Endothelial cell of umbilical vein (primary cell): ENCODE data around the gene GLI3. TPM values are rescaled to one million over a fixed set of nuclear protein-coding genes. Genes with fewer than 3 reads are reported as not detected.

Experiments used
- BruUV-seq: library from RNA; stranded (reverse); fragments of 400-500 nt; replicated peaks from 2 replicates; lab custom pipeline; 2021; lab: Mats Ljungman, UMichigan
- CTCF ChIA-PET: fragments of 300-600, 350-600 bp; sonication (Branson Sonifier 250); formaldehyde crosslinking; loops from one replicate; lab custom pipeline; 2021; ENCODE audit warnings: antibody characterized with exemption, inconsistent platforms; lab: Charles Lee
- POLR2A ChIA-PET: fragments of 300-600, 350-600 bp; sonication (Branson Sonifier 250); formaldehyde crosslinking; loops from one replicate; lab custom pipeline; 2021; ENCODE audit warnings: antibody characterized with exemption, inconsistent platforms; lab: Charles Lee
- DNase-seq: peaks from one replicate; pipeline ENCODE4 v3.0.0-alpha.2; 2011; ENCODE audit warnings: low read depth, low spot score
- FAIRE-seq: peaks from 2 replicates; lab custom pipeline; 2011; peaks lifted over from hg19 to GRCh38; lab: Jason Lieb, UNC
- H2AFZ ChIP-seq: 2 replicates; pipeline ENCODE4 v1.6.0; 2012; ENCODE audit warnings: low read depth, low read length, control low read depth, inconsistent platforms
- H3K27ac ChIP-seq: 2 replicates; pipeline ENCODE4 v1.5.1; 2011; ENCODE audit warnings: low read depth, mild to moderate bottlenecking, control low read depth, low read length, moderate library complexity; ENCODE audit not compliant: insufficient read depth
- H3K27me3 ChIP-seq, 2 experiments: 2 replicates each; pipeline versions ENCODE4 v1.6.0 to v1.6.1; 2011; ENCODE audit warnings: low read length in 2 of 2, mixed read lengths in 1 of 2; ENCODE audit not compliant: control insufficient read depth in 2 of 2, insufficient read depth in 2 of 2
- H3K36me3 ChIP-seq, 2 experiments: 2 replicates in 1 of 2; 3 replicates in 1 of 2; pipeline ENCODE4 v1.5.1; 2011; ENCODE audit warnings: low read length in 2 of 2, mild to moderate bottlenecking in 1 of 2, moderate library complexity in 1 of 2; ENCODE audit not compliant: control insufficient read depth in 2 of 2, insufficient read depth in 2 of 2; ENCODE audit errors: extremely low read depth in 1 of 2
- H3K4me1 ChIP-seq: 3 replicates; pipeline ENCODE4 v1.5.1; 2011; ENCODE audit warnings: mild to moderate bottlenecking, low read length; ENCODE audit not compliant: control insufficient read depth, insufficient read depth; ENCODE audit errors: extremely low read depth
- H3K4me2 ChIP-seq: 2 replicates; pipeline ENCODE4 v1.6.1; 2011; ENCODE audit warnings: low read length, control low read depth, mixed read lengths; ENCODE audit not compliant: insufficient read depth
- H3K4me3 ChIP-seq, 3 experiments: fragments of 200-600 bp in 1 of 3; sonication (generic), shearing (Covaris generic) in 1 of 3; replicated peaks in 1 of 3; 2 replicates each; pipeline ENCODE4 v1.5.1; 2011 to 2016; ENCODE audit warnings: control low read depth in 3 of 3, low read length in 3 of 3, mild to moderate bottlenecking in 2 of 3, inconsistent platforms in 1 of 3, low read depth in 1 of 3, moderate library complexity in 1 of 3; ENCODE audit not compliant: insufficient read depth in 1 of 3
- H3K79me2 ChIP-seq: 2 replicates; pipeline ENCODE4 v1.6.0; 2012; ENCODE audit warnings: low read length, inconsistent platforms; ENCODE audit not compliant: control insufficient read depth, insufficient read depth
- H3K9ac ChIP-seq: replicated peaks from 2 replicates; pipeline ENCODE3; 2011; ENCODE audit warnings: low read length, control low read depth; ENCODE audit not compliant: insufficient read depth; ENCODE audit errors: extremely low read depth
- H3K9me1 ChIP-seq: replicated peaks from 3 replicates; pipeline ENCODE4 v1.6.0; 2011; ENCODE audit warnings: mild to moderate bottlenecking, low read length; ENCODE audit not compliant: control insufficient read depth, insufficient read depth; ENCODE audit errors: extremely low read depth
- H3K9me3 ChIP-seq: replicated peaks from 2 replicates; pipeline ENCODE4 v1.5.1; 2012; ENCODE audit warnings: low read length, inconsistent platforms; ENCODE audit not compliant: control insufficient read depth, insufficient read depth
- H4K20me1 ChIP-seq: replicated peaks from 2 replicates; pipeline ENCODE3; 2011; ENCODE audit warnings: mild to moderate bottlenecking, low read length; ENCODE audit not compliant: control insufficient read depth, insufficient read depth; ENCODE audit errors: extremely low read depth
- EZH2 ChIP-seq: IDR thresholded peaks from 2 replicates; pipeline ENCODE4 v1.6.1; 2012; ENCODE audit warnings: borderline replicate concordance, low read depth, mild to moderate bottlenecking, moderate library complexity, low read length, inconsistent platforms; ENCODE audit not compliant: severe bottlenecking
- FOS ChIP-seq: IDR thresholded peaks from 2 replicates; pipeline ENCODE4 v1.6.1; 2011; ENCODE audit warnings: mild to moderate bottlenecking, low read length, moderate library complexity, borderline replicate concordance; ENCODE audit not compliant: insufficient read depth
- GATA2 ChIP-seq: IDR thresholded peaks from 2 replicates; pipeline ENCODE4 v1.7.0; 2011; ENCODE audit warnings: low read depth, mild to moderate bottlenecking, moderate library complexity, mixed read lengths, low read length; ENCODE audit not compliant: insufficient read length, insufficient read depth
- JUN ChIP-seq: IDR thresholded peaks from 2 replicates; pipeline ENCODE4 v1.6.1; 2011; ENCODE audit warnings: borderline replicate concordance, low read depth; ENCODE audit not compliant: insufficient read length, insufficient read depth
- MYC ChIP-seq: IDR thresholded peaks from one replicate; pipeline ENCODE4 v1.6.1; 2011; ENCODE audit warnings: mild to moderate bottlenecking, low read depth, low read length
- POLR2A ChIP-seq: IDR thresholded peaks from 2 replicates; pipeline ENCODE4 v1.6.1; 2012; ENCODE audit warnings: low read depth, mild to moderate bottlenecking, control low read depth, low read length
- POLR2AphosphoS5 ChIP-seq: IDR thresholded peaks from 2 replicates; pipeline ENCODE4 v1.6.1; 2012; ENCODE audit warnings: low read depth, mild to moderate bottlenecking, control low read depth, low read length, moderate library complexity; ENCODE audit not compliant: insufficient read depth
- dilution Hi-C: fragments of 300-500 bp; cut with MboI; formaldehyde crosslinking; loops from one replicate; pipeline ENCODE4 v1.15.0; 2019; ENCODE audit warnings: low sequenced_read_pairs; ENCODE audit not compliant: extremely low pct_ligation_motif_present
- intact Hi-C: fragments of 100-400 bp; cut with micrococcal nuclease; formaldehyde crosslinking; loops from one replicate; pipeline ENCODE4 v1.10.0; 2022
- polyA plus RNA-seq, 4 experiments: library from polyadenylated mRNA; depleted of rRNA in 3 of 4; stranded (reverse) in 3 of 4; unstranded in 1 of 4; fragments of >200 nt; gene quantifications; 2 replicates each; pipeline versions ENCODE4 v1.2.1 to v1.2.3, GENCODE V29; 2011 to 2012; ENCODE audit warnings: missing spikeins in 1 of 4
- total RNA-seq: library from RNA; stranded (reverse); gene quantifications from 2 replicates; pipeline ENCODE4 v1.2.3, GENCODE V29; 2021
- TF ChIP-seq, protein P1 (sequence below): IDR thresholded peaks from 2 replicates; pipeline ENCODE4 v1.6.1; 2011; ENCODE audit not compliant: insufficient read depth, insufficient read length
- TF ChIP-seq, protein P2 (sequence below), 2 donors: IDR thresholded peaks; 1 replicate in 1 of 2; 2 replicates in 1 of 2; pipeline ENCODE4 v1.5.1; 2011; ENCODE audit warnings: low read length in 2 of 2, mild to moderate bottlenecking in 2 of 2, moderate library complexity in 2 of 2, control low read depth in 1 of 2, inconsistent platforms in 1 of 2, low read depth in 1 of 2; ENCODE audit not compliant: insufficient read depth in 1 of 2; ENCODE audit errors: extremely low read depth in 1 of 2

The GLI3 gene
- total and polyA plus RNA-seq, 2 donors (not counting 3 experiments of a cell fraction or from before 2014, with no cell fraction given), result 6.0 to 24.9 TPM

DNA sequence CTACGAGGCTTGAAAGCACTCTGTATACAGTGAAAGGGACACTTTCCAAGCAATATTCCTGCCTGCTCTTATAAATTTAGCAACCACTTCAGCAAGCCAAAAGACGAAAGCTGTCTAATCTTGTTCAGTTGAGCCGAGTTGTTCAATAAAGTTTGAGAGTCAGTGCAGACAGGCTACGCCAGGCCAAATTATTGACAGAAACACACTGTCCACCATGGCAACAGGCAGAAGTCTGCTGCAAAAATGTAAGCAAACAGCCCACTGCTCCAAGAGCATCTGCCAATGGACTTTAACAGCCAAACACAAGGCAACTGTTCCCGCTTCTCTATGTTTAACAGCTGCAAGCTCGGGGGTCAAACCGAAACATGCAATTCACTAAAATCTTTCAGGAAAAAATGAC, 85.7 kb downstream of the GLI3 start:
- Histone ChIP-seq H4K20me1 (no peaks in the 10 kb centered on the region), H3K9ac (no peak overlapping the region), H3K4me3 (no peak overlapping the region), H3K36me3 (peaks cover 0 to 2% of the 10 kb centered on the region in 2 experiments), H3K27me3 (no peaks in the 10 kb centered on the region), H3K4me1 (no peaks in the 10 kb centered on the region), H3K27ac (no peak overlapping the region), H3K4me2 (no peak overlapping the region), H3K9me3 (no peaks in the 10 kb centered on the region), H3K9me1 (no peaks in the 10 kb centered on the region), H2AFZ (no peak overlapping the region), H3K79me2 (no peaks in the 10 kb centered on the region)
- DNase-seq (no peak), FAIRE-seq (no peak)
- CTCF ChIA-PET, result interaction anchor here (1.8 kb wide), 1 partner anchor 171 kb away, joined by 4 read pairs; no protein-coding TSS in a partner anchor
- dilution Hi-C loops, result no loop called here
- no peak for TF ChIP-seq GATA2
- no peak for TF ChIP-seq MYC
- no peak for TF ChIP-seq EZH2
- TF ChIP-seq POLR2A, result no peak
- TF ChIP-seq JUN, result no peak
- no peak for TF ChIP-seq FOS
- TF ChIP-seq, protein P1, sequence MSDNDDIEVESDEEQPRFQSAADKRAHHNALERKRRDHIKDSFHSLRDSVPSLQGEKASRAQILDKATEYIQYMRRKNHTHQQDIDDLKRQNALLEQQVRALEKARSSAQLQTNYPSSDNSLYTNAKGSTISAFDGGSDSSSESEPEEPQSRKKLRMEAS, result no peak
- no peak for TF ChIP-seq POLR2AphosphoS5
- intact Hi-C loops, result no loop called here
- BruUV-seq, result no TSS peak
- POLR2A ChIA-PET, result no interaction called here

DNA sequence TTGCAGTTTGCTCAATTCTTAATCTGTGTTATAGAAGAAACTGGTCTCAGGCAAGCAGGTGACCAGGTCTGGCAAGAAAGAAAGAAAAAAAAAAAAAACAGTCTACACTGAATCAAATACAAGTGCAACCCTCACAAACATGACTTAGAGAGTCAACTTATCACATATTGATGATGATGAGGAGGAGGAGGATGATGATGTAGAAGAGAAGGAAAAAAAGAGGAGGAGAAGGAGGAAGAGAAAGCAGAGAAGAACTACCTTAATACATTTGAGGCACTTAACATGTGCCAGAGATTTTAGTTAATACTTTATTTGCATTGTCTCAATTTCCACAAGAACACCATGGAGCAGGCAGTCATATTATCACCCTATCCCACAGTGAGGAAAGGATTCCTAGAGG, 91.5 kb downstream of the GLI3 start:
- DNase-seq (no peak), FAIRE-seq (no peak)
- Histone ChIP-seq H3K4me3 (no peak overlapping the region), H2AFZ (no peak overlapping the region), H3K27ac (no peak overlapping the region), H3K36me3 (peaks cover 0 to 2% of the 10 kb centered on the region in 2 experiments), H3K4me2 (no peak overlapping the region), H3K27me3 (no peaks in the 10 kb centered on the region), H4K20me1 (peaks cover 2% of the 10 kb centered on the region), H3K79me2 (no peaks in the 10 kb centered on the region), H3K9me1 (no peaks in the 10 kb centered on the region), H3K9ac (no peak overlapping the region), H3K9me3 (no peaks in the 10 kb centered on the region), H3K4me1 (peaks cover 4% of the 10 kb centered on the region)
- dilution Hi-C loops, result no loop called here
- POLR2A ChIA-PET, result no interaction called here
- no peak for TF ChIP-seq POLR2AphosphoS5
- no peak for TF ChIP-seq MYC
- TF ChIP-seq EZH2, result no peak
- TF ChIP-seq, protein P2, sequence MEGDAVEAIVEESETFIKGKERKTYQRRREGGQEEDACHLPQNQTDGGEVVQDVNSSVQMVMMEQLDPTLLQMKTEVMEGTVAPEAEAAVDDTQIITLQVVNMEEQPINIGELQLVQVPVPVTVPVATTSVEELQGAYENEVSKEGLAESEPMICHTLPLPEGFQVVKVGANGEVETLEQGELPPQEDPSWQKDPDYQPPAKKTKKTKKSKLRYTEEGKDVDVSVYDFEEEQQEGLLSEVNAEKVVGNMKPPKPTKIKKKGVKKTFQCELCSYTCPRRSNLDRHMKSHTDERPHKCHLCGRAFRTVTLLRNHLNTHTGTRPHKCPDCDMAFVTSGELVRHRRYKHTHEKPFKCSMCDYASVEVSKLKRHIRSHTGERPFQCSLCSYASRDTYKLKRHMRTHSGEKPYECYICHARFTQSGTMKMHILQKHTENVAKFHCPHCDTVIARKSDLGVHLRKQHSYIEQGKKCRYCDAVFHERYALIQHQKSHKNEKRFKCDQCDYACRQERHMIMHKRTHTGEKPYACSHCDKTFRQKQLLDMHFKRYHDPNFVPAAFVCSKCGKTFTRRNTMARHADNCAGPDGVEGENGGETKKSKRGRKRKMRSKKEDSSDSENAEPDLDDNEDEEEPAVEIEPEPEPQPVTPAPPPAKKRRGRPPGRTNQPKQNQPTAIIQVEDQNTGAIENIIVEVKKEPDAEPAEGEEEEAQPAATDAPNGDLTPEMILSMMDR (IDR thresholded peaks at IDR 0.05; ENCODE audit: extremely low read depth in 1 of 2, insufficient read depth in 1 of 2, low read depth in 1 of 2, low read length in 2 of 2), result no peak
- no peak for TF ChIP-seq POLR2A
- TF ChIP-seq JUN, result no peak
- no peak for TF ChIP-seq FOS
- no peak for TF ChIP-seq GATA2
- TF ChIP-seq, protein P1, result no peak
- intact Hi-C loops, result no loop called here
- CTCF ChIA-PET, result no interaction called here
- no TSS peak for BruUV-seq
